Prostate gland (tissue), 2 donors: ENCODE data around the gene EMC9. TPM values are rescaled to one million over a fixed set of nuclear protein-coding genes. Genes with fewer than 3 reads are reported as not detected.

Source experiments
- DNase-seq: peaks from one replicate; pipeline ENCODE4 v3.0.0-alpha.2; 2019; ENCODE audit warnings: low spot score
- H3K27ac ChIP-seq, 2 donors: fragments of 200-600 bp; sonication (generic); 2 replicates each; pipeline ENCODE4 v1.5.1; 2017 to 2019
- H3K27me3 ChIP-seq: fragments of 200-600 bp; sonication (generic); replicated peaks from 2 replicates; pipeline ENCODE4 v1.5.1; 2019; ENCODE audit not compliant: insufficient read depth
- H3K36me3 ChIP-seq, 2 donors: fragments of 200-600 bp; sonication (generic); 1 replicate in 1 of 2; 2 replicates in 1 of 2; pipeline versions ENCODE4 v1.5.1 to v1.8.1; 2017 to 2019
- H3K4me1 ChIP-seq: fragments of 200-600 bp; sonication (generic); replicated peaks from 2 replicates; pipeline ENCODE4 v1.5.1; 2019
- H3K4me3 ChIP-seq, 2 donors: fragments of 200-600 bp; sonication (generic); 2 replicates each; pipeline ENCODE4 v1.5.1; 2017 to 2019
- H3K9me3 ChIP-seq: fragments of 200-600 bp; sonication (generic); 2 replicates; pipeline ENCODE4 v1.5.1; 2017
- POLR2A ChIP-seq: fragments of 450-650 bp; IDR thresholded peaks from one replicate; pipeline ENCODE4 v1.6.1; 2016; ENCODE audit warnings: antibody characterized with exemption, mild to moderate bottlenecking
- POLR2AphosphoS5 ChIP-seq: sonication (generic); formaldehyde crosslinking; IDR thresholded peaks from one replicate; pipeline ENCODE4 v1.6.1; 2017; ENCODE audit warnings: antibody characterized with exemption
- WGBS: methylation state at CpG from one replicate; pipeline ENCODE4 v1.1.5; 2018; 5-methylcytosine and 5-hydroxymethylcytosine counted together
- intact Hi-C: fragments of 100-400 bp; cut with DNase I; formaldehyde crosslinking; loops from one replicate; pipeline ENCODE4 v1.14.2; 2022
- microRNA-seq: library from miRNA; unstranded; fragments of <30 nt; microRNA quantifications from one replicate; pipeline ENCODE4, GENCODE V29; 2016
- small RNA-seq, 2 donors: library from RNA; depleted of rRNA; stranded (forward); fragments of <200 nt; gene quantifications; one replicate each; pipeline ENCODE3, GENCODE V24; 2016
- total RNA-seq, 2 donors: library from RNA; depleted of rRNA; stranded (reverse); fragments of >200 nt; gene quantifications; one replicate each; pipeline ENCODE4 v1.1.0, GENCODE V29; 2016
- TF ChIP-seq, protein P1 (sequence below), 4 experiments: fragments of 200-600 bp in 2 of 4; fragments of 450-650 bp in 2 of 4; sonication (generic) in 2 of 4; IDR thresholded peaks; 1 replicate in 3 of 4; 2 replicates in 1 of 4; pipeline ENCODE4 v1.5.1; 2016 to 2019; ENCODE audit warnings: antibody characterized with exemption in 4 of 4, mild to moderate bottlenecking in 2 of 4, moderate library complexity in 2 of 4

EMC9 gene
- total RNA-seq, 2 donors from 2014 or later = 13.1 to 13.6 TPM

DNA sequence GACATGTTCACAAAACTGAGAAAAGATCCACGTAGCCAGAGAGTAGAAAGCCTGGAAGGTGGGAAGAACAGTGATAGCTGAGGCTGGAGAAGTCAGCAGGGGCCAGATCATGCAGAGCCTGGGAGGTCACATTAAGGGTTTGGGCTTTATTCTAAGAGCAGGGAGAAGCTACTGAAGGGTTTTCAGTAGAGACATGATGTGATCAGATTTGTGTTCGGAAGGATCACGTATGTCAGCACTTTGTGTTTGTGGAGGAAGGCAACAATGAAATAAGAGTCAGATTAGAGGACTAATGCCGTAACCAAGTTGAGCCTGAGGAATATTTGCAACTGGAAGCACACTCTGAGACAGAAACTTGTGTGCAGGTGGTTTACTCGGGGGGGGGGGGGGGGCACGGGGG, 51.5 kb downstream of the EMC9 start:
- Histone ChIP-seq H3K27ac (no peak overlapping the region), H3K36me3 (no peaks in the 10 kb centered on the region), H3K27me3 (no peaks in the 10 kb centered on the region), H3K4me3 (no peak overlapping the region), H3K4me1 (no peaks in the 10 kb centered on the region), H3K9me3 (no peaks in the 10 kb centered on the region)
- TF ChIP-seq POLR2AphosphoS5 (no peak), POLR2A (no peak)
- TF ChIP-seq, protein P1, sequence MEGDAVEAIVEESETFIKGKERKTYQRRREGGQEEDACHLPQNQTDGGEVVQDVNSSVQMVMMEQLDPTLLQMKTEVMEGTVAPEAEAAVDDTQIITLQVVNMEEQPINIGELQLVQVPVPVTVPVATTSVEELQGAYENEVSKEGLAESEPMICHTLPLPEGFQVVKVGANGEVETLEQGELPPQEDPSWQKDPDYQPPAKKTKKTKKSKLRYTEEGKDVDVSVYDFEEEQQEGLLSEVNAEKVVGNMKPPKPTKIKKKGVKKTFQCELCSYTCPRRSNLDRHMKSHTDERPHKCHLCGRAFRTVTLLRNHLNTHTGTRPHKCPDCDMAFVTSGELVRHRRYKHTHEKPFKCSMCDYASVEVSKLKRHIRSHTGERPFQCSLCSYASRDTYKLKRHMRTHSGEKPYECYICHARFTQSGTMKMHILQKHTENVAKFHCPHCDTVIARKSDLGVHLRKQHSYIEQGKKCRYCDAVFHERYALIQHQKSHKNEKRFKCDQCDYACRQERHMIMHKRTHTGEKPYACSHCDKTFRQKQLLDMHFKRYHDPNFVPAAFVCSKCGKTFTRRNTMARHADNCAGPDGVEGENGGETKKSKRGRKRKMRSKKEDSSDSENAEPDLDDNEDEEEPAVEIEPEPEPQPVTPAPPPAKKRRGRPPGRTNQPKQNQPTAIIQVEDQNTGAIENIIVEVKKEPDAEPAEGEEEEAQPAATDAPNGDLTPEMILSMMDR (IDR thresholded peaks at IDR 0.05) = no peak
- WGBS = 84% methylated on average over 6 of the region's 6 CpGs
- DNase-seq = no peak
- intact Hi-C loops = loop anchor here (2.0 to 5.0 kb wide), 3 partner anchors 31 to 1588 kb away; no protein-coding TSS in a partner anchor

Small RNA genes lying within 50 kb of the gene (microRNA-seq; reads per million reads assigned to microRNA genes)
- not detected for gene MIR7703

Small RNA genes lying within 50 kb of the gene (small RNA-seq; reads per million reads assigned to genes)
- 0 reads per million in 2 donors for gene AL136295.4
- 0 reads per million in 2 donors for gene IPO4
- 0 reads per million in 2 donors for gene IRF9
- gene RNA5SP383 = 0.60 to 1.0 reads per million in 2 donors

Other genes starting within 250 kb of the EMC9 start
- 10 to 100 TPM; 37.0 to 40.6 TPM for gene DHRS4, start 187.8 kb downstream of the EMC9 start, total RNA-seq
- gene DHRS4L2, start 152.7 kb downstream of the EMC9 start, total RNA-seq = 10 to 100 TPM; 13.1 to 17.9 TPM
- 1 to 10 TPM in 1 of 2 donors, under 1 TPM in 1; 0.59 to 3.9 TPM for gene CARMIL3, start 89.6 kb downstream of the EMC9 start, total RNA-seq
- gene CPNE6, start 70.0 kb downstream of the EMC9 start, total RNA-seq = 1 to 10 TPM; 1.8 to 8.8 TPM
- 10 to 100 TPM; 15.4 to 21.8 TPM for gene PCK2, start 47.3 kb downstream of the EMC9 start, total RNA-seq
- gene DCAF11, start 26.8 kb downstream of the EMC9 start, total RNA-seq = 100 to 1,000 TPM; 111 to 115 TPM
- gene NRL, start 26.6 kb downstream of the EMC9 start, total RNA-seq = 1 to 10 TPM; 4.3 to 4.7 TPM
- gene FITM1, start 10.9 kb downstream of the EMC9 start, total RNA-seq = 1 to 10 TPM in 1 of 2 donors, not detected in 1; 2.0 TPM
- 100 to 1,000 TPM in 1 of 2 donors, 10 to 100 TPM in 1; 85.4 to 213 TPM for gene PSME1, start 5.4 kb downstream of the EMC9 start, total RNA-seq
- 10 to 100 TPM; 34.5 to 89.3 TPM for gene PSME2, start 5.0 kb upstream of the EMC9 start, total RNA-seq
- gene RNF31, start 5.9 kb upstream of the EMC9 start, total RNA-seq = 10 to 100 TPM; 73.8 to 76.9 TPM
- 10 to 100 TPM; 61.5 to 82.9 TPM for gene IRF9, start 19.7 kb upstream of the EMC9 start, total RNA-seq
- gene REC8, start 30.5 kb upstream of the EMC9 start, total RNA-seq = 10 to 100 TPM in 1 of 2 donors, 1 to 10 TPM in 1; 5.6 to 25.4 TPM
- gene IPO4, start 47.2 kb upstream of the EMC9 start, total RNA-seq = 10 to 100 TPM; 42.6 to 44.5 TPM
- gene TM9SF1, start 53.9 kb upstream of the EMC9 start, total RNA-seq = 100 to 1,000 TPM in 1 of 2 donors, 10 to 100 TPM in 1; 68.9 to 113 TPM
- 1 to 10 TPM in 1 of 2 donors, not detected in 1; 1.2 TPM for gene TSSK4, start 64.1 kb upstream of the EMC9 start, total RNA-seq
- 10 to 100 TPM; 61.5 to 66.8 TPM for gene CHMP4A, start 71.9 kb upstream of the EMC9 start, total RNA-seq
- gene MDP1, start 74.5 kb upstream of the EMC9 start, total RNA-seq = 10 to 100 TPM; 19.1 to 25.5 TPM
- 100 to 1,000 TPM; 114 to 185 TPM for gene NEDD8, start 90.8 kb upstream of the EMC9 start, total RNA-seq
- gene GMPR2, start 91.3 kb upstream of the EMC9 start, total RNA-seq = 100 to 1,000 TPM in 1 of 2 donors, 10 to 100 TPM in 1; 54.5 to 106 TPM
- 10 to 100 TPM; 65.5 to 66.8 TPM for gene TINF2, start 101.0 kb upstream of the EMC9 start, total RNA-seq
- 10 to 100 TPM in 1 of 2 donors, 1 to 10 TPM in 1; 6.6 to 11.4 TPM for gene TGM1, start 121.6 kb upstream of the EMC9 start, total RNA-seq
- 10 to 100 TPM; 45.5 to 63.5 TPM for gene RABGGTA, start 130.0 kb upstream of the EMC9 start, total RNA-seq
- 10 to 100 TPM; 16.9 to 74.0 TPM for gene DHRS1, start 158.2 kb upstream of the EMC9 start, total RNA-seq
- 10 to 100 TPM; 21.2 to 22.9 TPM for gene NOP9, start 158.3 kb upstream of the EMC9 start, total RNA-seq
- gene CIDEB, start 166.4 kb upstream of the EMC9 start, total RNA-seq = 10 to 100 TPM in 1 of 2 donors, 1 to 10 TPM in 1; 9.1 to 17.8 TPM
- 10 to 100 TPM; 19.5 to 27.3 TPM for gene LTB4R2, start 168.5 kb upstream of the EMC9 start, total RNA-seq
- 10 to 100 TPM; 11.8 to 14.2 TPM for gene LTB4R, start 169.9 kb upstream of the EMC9 start, total RNA-seq
- gene ADCY4, start 193.5 kb upstream of the EMC9 start, total RNA-seq = 10 to 100 TPM; 19.4 to 28.7 TPM
- 1 to 10 TPM; 1.9 to 7.6 TPM for gene RIPK3, start 198.4 kb upstream of the EMC9 start, total RNA-seq
- 10 to 100 TPM in 1 of 2 donors, 1 to 10 TPM in 1; 6.3 to 41.1 TPM for gene NFATC4, start 226.6 kb upstream of the EMC9 start, total RNA-seq